ENCODE data around the gene SNAPC3. TPM values are rescaled to one million over a fixed set of nuclear protein-coding genes. Genes with fewer than 3 reads are reported as not detected.
A peak's percentile ranks its signal among the peaks of the same experiment; 100 is the strongest.

Gene SNAPC3
- polyA plus RNA-seq, 3 donors: 41.9 to 43.7 (median 42.4) TPM

- no peak for DNase-seq (ENCODE audit: low read depth in 3 of 3, low spot score in 2 of 3)
Measured at GRCh38 chr9:15485836-15486666, 63.4 kb downstream of the SNAPC3 start.

- DNase-seq (ENCODE audit: low read depth in 3 of 3, low spot score in 2 of 3): no peak
Measured at GRCh38 chr9:15491950-15492349, 69.3 kb downstream of the SNAPC3 start.

- no peak for DNase-seq (ENCODE audit: low read depth in 3 of 3, low spot score in 2 of 3)
Measured at GRCh38 chr9:15492485-15493150, 69.9 kb downstream of the SNAPC3 start.

DNA sequence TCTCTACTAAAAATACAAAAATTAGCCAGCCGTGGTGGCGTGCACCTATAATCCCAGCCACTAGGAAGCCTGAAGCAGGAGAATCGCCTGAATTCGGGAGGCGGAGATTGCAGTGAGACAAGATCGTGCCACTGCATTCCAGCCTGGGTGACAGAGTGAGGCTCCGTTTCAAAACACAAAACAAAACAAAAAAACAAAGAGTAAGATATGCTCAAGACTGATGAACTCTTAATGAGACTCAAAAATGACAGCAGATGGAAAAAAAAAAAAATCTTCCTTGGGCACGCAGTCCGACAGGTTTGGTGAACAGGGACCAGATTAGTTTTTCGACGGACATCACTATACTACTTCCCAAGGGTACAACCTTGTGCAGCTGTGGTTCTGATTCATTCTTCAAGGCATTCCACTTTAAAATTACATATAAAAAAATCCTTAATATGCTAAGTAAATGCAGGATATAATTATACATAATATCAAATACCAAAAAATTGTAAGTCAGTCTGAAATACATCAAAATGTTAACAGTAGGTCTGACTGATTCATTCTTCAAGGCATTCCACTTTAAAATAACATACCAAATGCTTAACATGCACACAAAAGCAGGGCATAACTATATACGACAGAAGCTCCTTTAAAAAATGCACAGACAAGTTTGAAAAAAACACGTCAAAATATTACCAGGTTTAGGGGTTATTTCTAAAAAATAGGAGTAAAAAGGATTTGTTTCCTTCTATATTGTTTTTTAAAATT, 75.7 kb downstream of the SNAPC3 start:
- no peak for DNase-seq (ENCODE audit: low read depth in 3 of 3, low spot score in 2 of 3)

DNA sequence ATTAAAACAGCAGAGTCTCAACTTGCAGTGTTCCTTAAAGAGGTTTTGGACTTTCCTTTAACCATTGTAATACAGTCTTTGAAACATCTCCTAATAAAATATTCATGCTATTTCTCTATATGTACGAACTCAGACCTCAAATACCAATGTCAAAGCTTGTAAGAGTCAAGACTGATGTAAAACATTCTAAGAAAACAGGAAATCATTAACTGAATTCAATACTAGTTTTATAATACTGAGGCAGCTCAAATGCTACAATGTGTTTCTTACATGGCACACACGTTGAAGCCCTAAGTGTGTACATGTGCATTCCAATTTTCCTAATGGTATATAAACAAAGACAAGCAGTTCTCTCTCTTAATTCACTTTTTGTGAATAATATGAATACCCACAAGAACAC, 76.5 kb downstream of the SNAPC3 start:
- no peak for DNase-seq (ENCODE audit: low read depth in 3 of 3, low spot score in 2 of 3)

- DNase-seq (ENCODE audit: low read depth in 3 of 3, low spot score in 2 of 3): no peak
Measured at GRCh38 chr9:15501179-15501578, 78.5 kb downstream of the SNAPC3 start.

DNA sequence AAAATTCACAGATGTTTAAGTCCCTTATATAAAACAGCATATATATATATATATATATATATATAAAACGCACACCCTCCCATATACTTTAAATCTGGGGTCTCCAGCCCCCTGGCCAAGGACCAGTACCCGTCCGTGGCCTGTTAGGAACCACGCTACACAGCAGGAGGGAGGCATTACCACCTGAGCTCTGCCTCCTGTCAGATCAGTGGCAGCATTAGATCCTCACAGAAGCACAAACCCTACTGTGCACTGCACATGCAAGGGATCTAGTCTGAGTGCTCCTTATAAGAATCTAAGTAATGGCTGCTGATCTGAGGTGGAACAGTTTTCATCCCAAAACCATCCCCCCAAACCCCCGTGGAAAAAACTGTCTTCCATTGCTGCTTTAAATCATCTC, 79.1 kb downstream of the SNAPC3 start:
- DNase-seq (ENCODE audit: low read depth in 3 of 3, low spot score in 2 of 3): no peak

DNA sequence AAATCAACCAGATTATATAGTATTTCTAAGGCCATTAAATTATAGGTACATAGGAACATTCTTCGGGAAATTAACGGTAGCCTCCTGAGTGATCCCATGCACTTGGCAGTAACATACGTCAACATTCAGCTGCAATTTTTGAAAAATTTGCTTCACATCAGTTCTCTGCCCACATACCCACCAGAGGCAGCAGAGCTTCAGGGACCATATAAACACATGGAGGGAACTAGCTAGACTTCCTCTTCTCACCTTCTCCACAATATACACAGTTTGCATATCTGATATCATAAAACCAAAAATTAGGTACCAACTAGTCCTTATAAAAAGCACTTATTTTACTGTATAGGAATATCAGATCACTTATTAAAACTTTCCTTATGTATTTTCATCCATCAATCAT, 83.2 kb downstream of the SNAPC3 start:
- DNase-seq (ENCODE audit: low read depth in 3 of 3, low spot score in 2 of 3): no peak

DNA sequence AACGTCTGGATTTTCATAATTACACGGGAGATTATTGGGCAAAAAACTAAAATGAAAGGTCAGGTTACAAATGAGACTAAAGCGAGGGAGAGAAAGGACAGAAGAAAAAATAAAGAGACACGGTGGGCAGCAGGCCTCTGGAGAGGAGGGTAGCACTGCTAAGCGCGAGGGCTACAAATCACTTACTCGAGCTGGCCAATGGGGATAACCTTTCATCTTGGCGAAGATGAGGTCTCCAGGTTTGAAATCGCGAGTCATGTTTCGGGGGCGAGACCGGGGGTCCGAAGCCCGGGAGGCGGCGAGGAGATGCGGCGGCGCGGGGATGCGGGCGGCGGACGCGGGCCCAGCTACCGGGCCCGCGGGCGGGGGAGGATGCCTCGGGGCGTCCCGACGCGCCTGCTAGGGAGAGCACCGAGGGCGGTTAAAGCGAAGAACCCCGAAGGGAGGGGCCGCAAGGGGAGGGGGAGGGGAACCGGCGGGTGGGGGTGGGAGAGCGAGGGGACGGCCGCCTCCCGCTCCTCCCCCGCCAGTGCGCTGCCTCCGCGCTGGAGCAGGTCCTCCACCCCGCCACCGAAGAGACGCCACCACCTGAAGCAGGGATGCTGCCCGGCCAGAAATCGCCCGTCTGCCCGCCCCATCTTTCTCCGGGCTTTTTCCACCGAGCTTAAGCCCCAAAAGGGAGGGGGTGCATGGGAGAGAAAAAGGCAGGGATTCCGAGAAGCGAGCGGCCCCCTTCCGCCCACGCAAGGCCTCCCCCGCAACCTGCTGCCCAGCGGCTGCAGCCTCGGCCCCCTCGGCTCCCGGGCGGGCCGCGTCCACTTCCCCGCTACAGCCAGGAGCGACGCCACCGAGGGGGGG, 87.5 kb downstream of the SNAPC3 start:
- peak in 1 of 3 donors; percentile 39 for DNase-seq (ENCODE audit: low read depth in 3 of 3, low spot score in 2 of 3)

DNA sequence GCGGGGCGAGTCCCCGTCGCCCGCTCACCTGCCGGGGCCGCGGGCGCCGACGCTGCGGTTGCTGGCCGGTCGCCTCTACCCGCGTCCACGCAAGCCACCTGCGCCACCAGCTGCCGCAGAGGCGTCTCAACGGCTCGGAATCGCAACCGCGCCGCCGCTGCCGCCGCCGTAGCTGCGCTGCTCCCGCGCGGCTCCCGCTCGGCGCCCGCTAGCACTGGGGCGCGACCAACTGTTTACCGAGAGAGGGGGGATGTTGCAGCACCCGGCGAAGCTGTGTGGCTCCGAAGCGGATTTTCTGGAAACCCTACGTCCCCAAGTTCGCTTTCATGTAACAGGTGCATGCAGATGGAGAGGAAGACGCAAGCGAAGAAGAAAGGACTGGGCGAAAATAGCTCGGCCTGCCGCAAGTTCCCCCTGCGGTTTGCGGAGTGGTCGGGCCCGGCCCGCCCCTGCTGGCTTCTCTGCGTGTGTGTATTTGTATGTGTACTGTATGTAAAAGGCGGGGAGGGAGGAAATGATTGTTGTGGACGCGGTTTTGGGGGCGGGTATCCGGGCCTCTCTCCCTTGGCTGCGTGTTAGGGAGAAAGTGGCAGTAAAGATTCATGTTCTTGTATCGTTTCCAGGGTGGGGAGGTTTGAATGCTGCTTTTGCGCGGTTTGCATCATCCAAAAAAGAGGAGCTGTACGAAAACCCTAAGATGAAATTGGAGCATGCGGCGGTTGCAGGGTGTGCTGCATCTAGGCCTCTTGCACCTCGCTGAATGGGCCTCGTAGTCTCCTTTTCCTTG, 88.3 kb downstream of the SNAPC3 start, which contains the start of gene PSIP1:
PSIP1 (minus strand) TSS at position 182 of the 787 bp plus-strand sequence. CDS start 782 bp downstream, outside the sequence.
- peak; percentile 72 to 90 (median 82) for DNase-seq (ENCODE audit: low read depth in 3 of 3, low spot score in 2 of 3)

Other genes with a start within 250 kb of the SNAPC3 start
- 1 to 10 TPM; 7.1 to 7.9 (median 7.3) TPM for gene TTC39B, start 115.7 kb upstream of the SNAPC3 start, polyA plus RNA-seq (ENCODE audit: insufficient read length in 3 of 3)
- 100 to 1,000 TPM; 205 to 252 (median 224) TPM for gene PSIP1, start 88.1 kb downstream of the SNAPC3 start, polyA plus RNA-seq (ENCODE audit: insufficient read length in 3 of 3)
- gene CCDC171, start 130.2 kb downstream of the SNAPC3 start, polyA plus RNA-seq (ENCODE audit: insufficient read length in 3 of 3): 1 to 10 TPM; 4.5 to 6.1 (median 4.5) TPM